ENCODE data around the gene UTP4.

DNA sequence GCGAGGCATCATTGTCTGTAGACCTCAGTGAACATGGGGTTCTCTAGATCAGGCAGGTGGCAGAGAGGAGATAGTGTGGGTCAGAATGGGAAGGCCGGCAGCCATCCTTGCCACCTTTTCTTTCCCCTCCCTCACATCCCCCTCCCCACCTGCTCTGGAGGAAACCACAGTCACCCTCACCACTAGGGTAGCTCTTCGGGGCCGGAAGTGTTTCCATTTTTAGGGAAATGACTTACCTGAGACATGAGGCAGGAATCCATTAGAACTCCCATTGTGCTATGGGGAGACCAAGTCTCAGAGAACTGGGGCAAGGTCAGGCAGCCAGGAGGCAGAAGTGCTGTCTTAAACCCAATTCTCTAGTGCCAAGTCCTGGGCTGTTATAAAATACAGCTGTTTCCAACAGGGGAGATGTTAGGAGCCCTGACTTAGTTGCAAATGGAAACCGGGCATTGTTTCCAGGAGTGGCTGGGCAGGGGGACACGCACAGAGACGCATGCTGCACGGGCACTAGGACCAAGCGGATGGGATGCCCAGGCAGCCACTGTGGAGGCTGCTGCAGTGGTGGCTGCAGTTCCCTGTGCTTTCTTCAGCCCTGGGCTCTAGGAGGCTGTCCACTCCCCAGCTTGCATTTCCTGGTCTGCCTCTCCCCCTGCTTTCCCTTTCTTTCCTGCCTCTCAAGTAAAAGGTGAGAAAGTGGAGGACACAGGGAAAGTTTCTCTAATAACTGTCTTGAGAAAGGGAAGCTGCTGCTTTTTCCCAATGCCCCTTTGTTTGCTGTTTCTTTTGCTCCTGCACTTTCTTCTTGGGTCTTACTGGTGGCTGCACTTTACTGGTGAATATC is 24.2 kb upstream of the UTP4 start:
- TF ChIP-seq, protein P1, sequence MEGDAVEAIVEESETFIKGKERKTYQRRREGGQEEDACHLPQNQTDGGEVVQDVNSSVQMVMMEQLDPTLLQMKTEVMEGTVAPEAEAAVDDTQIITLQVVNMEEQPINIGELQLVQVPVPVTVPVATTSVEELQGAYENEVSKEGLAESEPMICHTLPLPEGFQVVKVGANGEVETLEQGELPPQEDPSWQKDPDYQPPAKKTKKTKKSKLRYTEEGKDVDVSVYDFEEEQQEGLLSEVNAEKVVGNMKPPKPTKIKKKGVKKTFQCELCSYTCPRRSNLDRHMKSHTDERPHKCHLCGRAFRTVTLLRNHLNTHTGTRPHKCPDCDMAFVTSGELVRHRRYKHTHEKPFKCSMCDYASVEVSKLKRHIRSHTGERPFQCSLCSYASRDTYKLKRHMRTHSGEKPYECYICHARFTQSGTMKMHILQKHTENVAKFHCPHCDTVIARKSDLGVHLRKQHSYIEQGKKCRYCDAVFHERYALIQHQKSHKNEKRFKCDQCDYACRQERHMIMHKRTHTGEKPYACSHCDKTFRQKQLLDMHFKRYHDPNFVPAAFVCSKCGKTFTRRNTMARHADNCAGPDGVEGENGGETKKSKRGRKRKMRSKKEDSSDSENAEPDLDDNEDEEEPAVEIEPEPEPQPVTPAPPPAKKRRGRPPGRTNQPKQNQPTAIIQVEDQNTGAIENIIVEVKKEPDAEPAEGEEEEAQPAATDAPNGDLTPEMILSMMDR (IDR thresholded peaks at IDR 0.05): no peak
- no peak for TF ChIP-seq EZH2 (IDR thresholded peaks at IDR 0.05)
- no peak for TF ChIP-seq EZH2phosphoT487 (IDR thresholded peaks at IDR 0.05)
